ENCODE results near the gene THBS3. TPM values are rescaled to one million over a fixed set of nuclear protein-coding genes. Genes with fewer than 3 reads are reported as not detected.
A peak's percentile ranks its signal among the peaks of the same experiment; 100 is the strongest.

Gene THBS3
- total and polyA plus RNA-seq, 2 of the 13 experiments (the other 11 are each of a cell fraction or from before 2014, with no cell fraction given): 0.86 to 3.6 TPM

DNA sequence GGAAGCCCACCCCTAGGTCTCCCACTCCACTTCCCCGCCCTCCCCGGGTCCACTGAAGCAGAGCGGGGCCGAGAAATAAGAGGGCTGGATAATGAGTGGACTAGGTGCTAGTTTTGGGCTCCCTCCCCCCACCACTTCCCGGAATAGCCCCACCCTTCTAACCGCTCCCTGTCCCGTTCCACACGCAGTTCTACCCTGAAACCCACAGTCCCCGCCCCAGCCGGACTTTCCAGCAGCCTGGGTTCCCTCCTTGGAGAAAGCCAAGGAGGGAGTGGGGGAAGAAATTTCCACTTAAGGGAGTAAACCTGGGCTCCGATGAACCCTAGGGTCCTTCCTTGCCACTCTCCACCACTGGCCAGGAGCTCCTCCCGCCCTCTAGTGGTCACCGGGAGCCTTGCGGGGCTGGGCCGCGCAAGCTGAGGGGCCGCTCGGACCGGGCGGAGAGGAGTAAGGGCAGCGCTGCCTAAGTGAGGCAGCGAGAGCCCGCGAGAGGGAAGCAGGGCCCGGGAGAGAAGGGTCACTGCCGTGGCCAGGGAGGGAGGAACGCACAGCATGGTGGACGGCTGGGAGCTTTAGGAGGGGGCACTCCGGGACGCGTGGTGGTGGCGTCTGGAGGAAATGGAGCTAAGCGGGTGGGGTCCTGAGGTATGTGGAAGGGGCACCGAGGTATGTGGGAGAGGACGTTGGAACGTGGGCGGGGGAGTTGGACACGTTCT lies 14.3 kb downstream of the THBS3 start (continued):
- TF ChIP-seq, protein P1, sequence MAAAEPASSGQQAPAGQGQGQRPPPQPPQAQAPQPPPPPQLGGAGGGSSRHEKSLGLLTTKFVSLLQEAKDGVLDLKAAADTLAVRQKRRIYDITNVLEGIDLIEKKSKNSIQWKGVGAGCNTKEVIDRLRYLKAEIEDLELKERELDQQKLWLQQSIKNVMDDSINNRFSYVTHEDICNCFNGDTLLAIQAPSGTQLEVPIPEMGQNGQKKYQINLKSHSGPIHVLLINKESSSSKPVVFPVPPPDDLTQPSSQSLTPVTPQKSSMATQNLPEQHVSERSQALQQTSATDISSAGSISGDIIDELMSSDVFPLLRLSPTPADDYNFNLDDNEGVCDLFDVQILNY (CRISPR knock-in tag; conservative IDR thresholded peaks at IDR 0.05): 0 out of 2 replicates have a peak, but pooled peaks have one; percentile 28
- TF ChIP-seq, protein P2, sequence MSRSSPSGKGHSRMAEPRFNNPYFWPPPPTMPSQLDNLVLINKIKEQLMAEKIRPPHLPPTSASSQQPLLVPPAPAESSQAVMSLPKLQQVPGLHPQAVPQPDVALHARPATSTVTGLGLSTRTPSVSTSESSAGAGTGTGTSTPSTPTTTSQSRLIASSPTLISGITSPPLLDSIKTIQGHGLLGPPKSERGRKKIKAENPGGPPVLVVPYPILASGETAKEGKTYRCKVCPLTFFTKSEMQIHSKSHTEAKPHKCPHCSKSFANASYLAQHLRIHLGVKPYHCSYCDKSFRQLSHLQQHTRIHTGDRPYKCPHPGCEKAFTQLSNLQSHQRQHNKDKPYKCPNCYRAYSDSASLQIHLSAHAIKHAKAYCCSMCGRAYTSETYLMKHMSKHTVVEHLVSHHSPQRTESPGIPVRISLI (CRISPR knock-in tag; IDR thresholded peaks at IDR 0.05; ENCODE audit: borderline replicate concordance): no peak
- TF ChIP-seq SAP130 (CRISPR knock-in tag; IDR thresholded peaks at IDR 0.05; ENCODE audit: low read depth) (peak; percentile 61), ZNF224 (CRISPR knock-in tag; IDR thresholded peaks at IDR 0.05) (no peak), SOX6 (IDR thresholded peaks at IDR 0.05) (no peak), SOX6 (CRISPR knock-in tag; IDR thresholded peaks at IDR 0.05) (0 out of 2 replicates have a peak, but pooled peaks have one; percentile 19), ZBTB7B (CRISPR knock-in tag; IDR thresholded peaks at IDR 0.05) (peak; percentile 55), PCBP2 (optimal IDR thresholded peaks at IDR 0.05; ENCODE audit: low read depth, low read length, poor library complexity, severe bottlenecking) (no peak), LCORL (IDR thresholded peaks at IDR 0.05) (no peak), LCORL (CRISPR knock-in tag; IDR thresholded peaks at IDR 0.05) (peak; percentile 65; the same call in 1 of the 2 replicates), YEATS2 (CRISPR knock-in tag; IDR thresholded peaks at IDR 0.05; ENCODE audit: borderline replicate concordance) (peak; percentile 48; the same call in 1 of the 2 replicates), GTF3A (CRISPR knock-in tag; conservative IDR thresholded peaks at IDR 0.05) (no peak), ZSCAN9 (CRISPR knock-in tag; IDR thresholded peaks at IDR 0.05; ENCODE audit: borderline replicate concordance) (0 out of 2 replicates have a peak, but pooled peaks have one; percentile 66), XRCC5 (optimal IDR thresholded peaks at IDR 0.05; ENCODE audit: low read length) (peak; percentile 97), GFI1 (CRISPR knock-in tag; IDR thresholded peaks at IDR 0.05; ENCODE audit: borderline replicate concordance) (0 out of 2 replicates have a peak, but pooled peaks have one; percentile 13), ZNF12 (CRISPR knock-in tag; IDR thresholded peaks at IDR 0.05) (0 out of 2 replicates have a peak, but pooled peaks have one; percentile 35), RBFOX2 (IDR thresholded peaks at IDR 0.05; ENCODE audit: low read depth, low read length) (0 out of 2 replicates have a peak, but pooled peaks have one; percentile 25), ZNF598 (CRISPR knock-in tag; IDR thresholded peaks at IDR 0.05; ENCODE audit: borderline replicate concordance) (0 out of 2 replicates have a peak, but pooled peaks have one; percentile 17)
- TF ChIP-seq, protein P3, sequence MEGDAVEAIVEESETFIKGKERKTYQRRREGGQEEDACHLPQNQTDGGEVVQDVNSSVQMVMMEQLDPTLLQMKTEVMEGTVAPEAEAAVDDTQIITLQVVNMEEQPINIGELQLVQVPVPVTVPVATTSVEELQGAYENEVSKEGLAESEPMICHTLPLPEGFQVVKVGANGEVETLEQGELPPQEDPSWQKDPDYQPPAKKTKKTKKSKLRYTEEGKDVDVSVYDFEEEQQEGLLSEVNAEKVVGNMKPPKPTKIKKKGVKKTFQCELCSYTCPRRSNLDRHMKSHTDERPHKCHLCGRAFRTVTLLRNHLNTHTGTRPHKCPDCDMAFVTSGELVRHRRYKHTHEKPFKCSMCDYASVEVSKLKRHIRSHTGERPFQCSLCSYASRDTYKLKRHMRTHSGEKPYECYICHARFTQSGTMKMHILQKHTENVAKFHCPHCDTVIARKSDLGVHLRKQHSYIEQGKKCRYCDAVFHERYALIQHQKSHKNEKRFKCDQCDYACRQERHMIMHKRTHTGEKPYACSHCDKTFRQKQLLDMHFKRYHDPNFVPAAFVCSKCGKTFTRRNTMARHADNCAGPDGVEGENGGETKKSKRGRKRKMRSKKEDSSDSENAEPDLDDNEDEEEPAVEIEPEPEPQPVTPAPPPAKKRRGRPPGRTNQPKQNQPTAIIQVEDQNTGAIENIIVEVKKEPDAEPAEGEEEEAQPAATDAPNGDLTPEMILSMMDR (CRISPR knock-in tag; IDR thresholded peaks at IDR 0.05): peak; percentile 96
- TF ChIP-seq, protein P4, sequence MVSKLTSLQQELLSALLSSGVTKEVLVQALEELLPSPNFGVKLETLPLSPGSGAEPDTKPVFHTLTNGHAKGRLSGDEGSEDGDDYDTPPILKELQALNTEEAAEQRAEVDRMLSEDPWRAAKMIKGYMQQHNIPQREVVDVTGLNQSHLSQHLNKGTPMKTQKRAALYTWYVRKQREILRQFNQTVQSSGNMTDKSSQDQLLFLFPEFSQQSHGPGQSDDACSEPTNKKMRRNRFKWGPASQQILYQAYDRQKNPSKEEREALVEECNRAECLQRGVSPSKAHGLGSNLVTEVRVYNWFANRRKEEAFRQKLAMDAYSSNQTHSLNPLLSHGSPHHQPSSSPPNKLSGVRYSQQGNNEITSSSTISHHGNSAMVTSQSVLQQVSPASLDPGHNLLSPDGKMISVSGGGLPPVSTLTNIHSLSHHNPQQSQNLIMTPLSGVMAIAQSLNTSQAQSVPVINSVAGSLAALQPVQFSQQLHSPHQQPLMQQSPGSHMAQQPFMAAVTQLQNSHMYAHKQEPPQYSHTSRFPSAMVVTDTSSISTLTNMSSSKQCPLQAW (CRISPR knock-in tag; IDR thresholded peaks at IDR 0.05): peak; percentile 29; the same call in 1 of the 2 replicates
- TF ChIP-seq, protein P5, sequence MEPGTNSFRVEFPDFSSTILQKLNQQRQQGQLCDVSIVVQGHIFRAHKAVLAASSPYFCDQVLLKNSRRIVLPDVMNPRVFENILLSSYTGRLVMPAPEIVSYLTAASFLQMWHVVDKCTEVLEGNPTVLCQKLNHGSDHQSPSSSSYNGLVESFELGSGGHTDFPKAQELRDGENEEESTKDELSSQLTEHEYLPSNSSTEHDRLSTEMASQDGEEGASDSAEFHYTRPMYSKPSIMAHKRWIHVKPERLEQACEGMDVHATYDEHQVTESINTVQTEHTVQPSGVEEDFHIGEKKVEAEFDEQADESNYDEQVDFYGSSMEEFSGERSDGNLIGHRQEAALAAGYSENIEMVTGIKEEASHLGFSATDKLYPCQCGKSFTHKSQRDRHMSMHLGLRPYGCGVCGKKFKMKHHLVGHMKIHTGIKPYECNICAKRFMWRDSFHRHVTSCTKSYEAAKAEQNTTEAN (CRISPR knock-in tag; conservative IDR thresholded peaks at IDR 0.05): no peak
- TF ChIP-seq, protein P6, sequence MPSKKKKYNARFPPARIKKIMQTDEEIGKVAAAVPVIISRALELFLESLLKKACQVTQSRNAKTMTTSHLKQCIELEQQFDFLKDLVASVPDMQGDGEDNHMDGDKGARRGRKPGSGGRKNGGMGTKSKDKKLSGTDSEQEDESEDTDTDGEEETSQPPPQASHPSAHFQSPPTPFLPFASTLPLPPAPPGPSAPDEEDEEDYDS (CRISPR knock-in tag; IDR thresholded peaks at IDR 0.05): peak; percentile 26; the same call in 1 of the 2 replicates
